HG02610 (cell line): ENCODE data around the gene THAP2.
"Not testable (repeated sequence)": the region's sequence is repeated elsewhere in the genome, so short reads cannot be mapped to it uniquely, and the experiment has no call there.

Source experiments
- ATAC-seq: cut with Tn5 transposase; IDR thresholded peaks from one replicate; pipeline ENCODE4 v1.9.1; 2021; ENCODE audit warnings: mild to moderate bottlenecking, moderate library complexity; ENCODE audit not compliant: unreplicated experiment

THAP2 gene

DNA sequence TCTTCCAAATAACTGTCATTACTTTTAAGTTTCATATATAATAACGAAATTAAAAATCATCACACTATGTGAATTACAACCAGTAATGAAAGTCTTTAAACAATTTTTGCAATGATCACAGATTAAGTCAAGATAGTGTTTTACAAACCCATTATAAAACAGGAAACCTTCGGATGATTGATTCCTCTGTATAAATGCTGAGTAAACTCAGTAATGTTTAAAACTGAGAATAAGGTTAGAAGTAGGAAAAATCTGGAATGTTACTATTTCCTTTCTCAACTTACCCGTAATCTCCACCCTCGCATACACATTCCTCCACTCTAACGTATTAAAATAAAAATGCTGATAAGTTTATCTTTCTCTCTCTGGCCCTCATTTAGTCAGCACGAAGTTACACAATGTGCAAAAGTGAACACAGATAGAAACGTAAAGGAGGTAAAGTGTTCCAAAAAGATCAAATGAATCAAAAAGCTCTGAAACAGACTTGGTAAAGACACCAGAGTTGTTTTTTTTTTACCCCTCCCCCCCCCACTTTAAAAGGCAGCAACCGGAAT is 2.0 kb upstream of the THAP2 start:
- no peak for ATAC-seq

DNA sequence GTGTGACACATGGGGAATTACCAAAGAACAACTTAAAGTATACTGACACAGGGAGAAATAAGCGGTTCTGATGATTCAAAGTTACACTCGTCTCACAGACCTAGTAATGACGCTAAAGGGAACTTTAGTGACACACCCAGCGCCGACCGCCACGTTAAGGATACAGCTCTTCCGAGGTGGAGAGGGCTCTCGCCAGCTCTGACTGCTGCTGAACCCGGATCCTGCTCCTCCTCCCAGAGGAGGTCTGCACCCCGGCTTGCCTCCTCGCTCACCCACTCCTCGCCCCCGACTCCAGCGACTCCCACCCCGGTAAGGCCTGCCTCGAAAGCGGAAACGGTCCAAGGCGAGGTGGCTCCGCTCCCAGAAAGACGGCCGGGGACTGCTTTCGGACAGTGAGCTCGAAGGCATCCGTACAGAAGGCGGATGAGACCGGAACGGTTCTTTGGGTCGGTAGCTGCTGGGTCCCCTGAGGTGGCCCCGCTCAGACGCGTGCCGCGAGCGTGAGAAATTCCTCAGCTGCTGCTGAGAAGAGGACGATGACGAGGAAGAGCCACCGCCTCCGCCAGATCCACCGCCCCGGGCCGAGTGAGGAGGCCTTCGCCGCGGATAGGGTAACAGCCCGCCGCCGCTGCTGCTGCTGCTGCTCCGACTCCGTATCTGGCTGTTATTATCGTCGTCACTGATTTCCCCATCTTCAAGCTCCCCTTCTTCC is 1.1 kb upstream of the THAP2 start:
- ATAC-seq: peak; percentile 41

DNA sequence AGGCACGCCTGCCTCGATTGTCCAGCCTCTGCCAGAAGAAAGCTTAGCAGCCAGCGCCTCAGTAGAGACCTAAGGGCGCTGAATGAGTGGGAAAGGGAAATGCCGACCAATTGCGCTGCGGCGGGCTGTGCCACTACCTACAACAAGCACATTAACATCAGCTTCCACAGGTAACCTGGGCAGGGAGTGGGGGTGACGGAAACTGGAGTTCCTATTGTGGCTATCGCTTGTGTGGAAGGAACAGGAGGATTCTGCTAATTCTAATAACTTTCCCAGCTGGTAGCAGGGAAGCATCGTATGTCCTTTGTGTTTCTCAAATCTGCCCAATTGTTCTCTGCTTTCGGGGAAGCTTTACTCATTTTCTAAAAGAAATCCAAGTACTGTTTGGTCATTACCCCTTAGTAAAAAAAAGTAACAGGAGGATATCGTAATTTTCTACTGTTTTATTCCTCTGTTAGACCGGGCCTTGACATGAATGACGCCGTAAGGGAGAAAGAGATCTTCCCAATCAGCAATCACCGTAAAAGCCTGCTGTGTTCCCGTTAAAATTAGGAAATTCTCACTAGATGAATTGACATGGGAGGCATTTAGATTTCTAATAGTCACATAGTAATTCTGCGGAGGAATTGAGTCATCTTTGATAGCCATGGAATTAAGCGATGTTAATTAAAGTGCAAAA is 449 bp downstream of the THAP2 start:
- ATAC-seq: peak; percentile 15

DNA sequence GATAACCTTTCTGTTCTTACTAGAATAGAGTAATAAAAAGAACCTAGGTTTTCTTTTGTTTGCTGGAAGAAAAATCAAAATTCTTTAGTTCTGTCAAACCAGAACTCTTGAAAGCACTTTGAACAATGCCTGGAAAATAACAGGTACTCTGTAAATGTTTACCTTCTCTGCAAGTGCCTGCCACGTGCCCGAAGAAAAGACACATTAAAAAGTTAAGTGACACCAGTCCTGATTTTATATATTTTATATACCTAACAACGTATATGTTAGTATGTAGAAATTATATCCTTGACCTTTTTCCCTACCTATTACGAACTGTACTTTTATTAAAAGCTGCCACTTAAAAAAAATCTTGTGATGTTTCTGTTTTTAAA is 976 bp downstream of the THAP2 start:
- ATAC-seq: no peak

DNA sequence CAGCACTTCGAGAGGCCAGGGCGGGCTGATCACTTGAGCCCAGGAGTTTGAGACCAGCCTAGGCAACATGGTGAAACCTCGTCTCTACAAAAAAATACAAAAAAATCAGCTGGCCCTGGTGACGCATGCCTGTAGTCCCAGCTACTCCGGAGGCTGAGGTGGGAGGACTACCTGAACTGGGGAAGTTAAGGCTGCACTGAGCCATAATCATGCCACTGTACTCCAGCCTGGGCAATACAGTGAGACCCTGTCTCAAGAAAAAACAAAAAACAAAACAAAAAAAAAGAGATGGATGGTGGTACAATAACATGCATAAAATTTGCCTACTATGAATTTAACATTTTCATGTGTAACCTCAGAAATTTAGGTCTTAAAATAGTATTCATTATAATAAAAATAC is 2.2 kb downstream of the THAP2 start:
- ATAC-seq: no peak

DNA sequence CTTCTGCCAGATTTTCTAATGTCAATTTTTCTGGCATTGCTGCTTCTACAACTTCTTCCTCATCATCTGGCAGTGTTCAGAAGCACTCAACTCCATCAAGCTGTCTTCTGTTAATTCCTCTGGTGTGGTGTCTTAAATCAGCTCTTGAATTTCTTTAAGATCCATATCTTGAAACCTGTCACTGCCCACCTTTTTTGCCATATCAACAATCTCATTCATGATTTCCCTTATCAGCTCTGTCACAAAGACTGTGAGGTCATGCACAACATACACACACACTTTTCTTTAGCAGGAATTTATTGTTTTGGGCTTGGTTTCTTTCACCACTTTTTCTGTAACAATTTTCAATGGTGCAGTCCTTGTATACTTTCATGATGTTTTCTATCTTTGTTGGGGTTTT is 7.2 kb downstream of the THAP2 start:
- no peak for ATAC-seq

DNA sequence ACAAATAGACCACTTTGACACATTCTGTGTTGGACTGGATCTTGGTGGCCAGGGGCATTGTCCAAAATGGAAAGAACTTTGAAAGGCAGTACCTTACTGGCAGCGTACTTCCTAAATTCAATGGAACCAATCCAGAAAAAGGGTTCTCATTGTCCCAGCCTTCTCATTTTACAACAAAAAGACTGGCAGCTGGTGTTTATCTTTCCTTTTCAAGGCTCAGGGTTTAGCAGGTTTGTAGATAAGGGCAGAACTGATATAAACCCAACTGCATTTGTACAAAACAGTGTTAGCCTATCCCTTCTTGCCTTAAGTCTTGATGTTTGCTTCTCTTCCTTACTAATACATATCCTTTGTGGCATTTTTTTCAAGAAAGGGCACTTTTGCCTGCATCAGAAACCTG is 7.7 kb downstream of the THAP2 start:
- ATAC-seq: no peak

DNA sequence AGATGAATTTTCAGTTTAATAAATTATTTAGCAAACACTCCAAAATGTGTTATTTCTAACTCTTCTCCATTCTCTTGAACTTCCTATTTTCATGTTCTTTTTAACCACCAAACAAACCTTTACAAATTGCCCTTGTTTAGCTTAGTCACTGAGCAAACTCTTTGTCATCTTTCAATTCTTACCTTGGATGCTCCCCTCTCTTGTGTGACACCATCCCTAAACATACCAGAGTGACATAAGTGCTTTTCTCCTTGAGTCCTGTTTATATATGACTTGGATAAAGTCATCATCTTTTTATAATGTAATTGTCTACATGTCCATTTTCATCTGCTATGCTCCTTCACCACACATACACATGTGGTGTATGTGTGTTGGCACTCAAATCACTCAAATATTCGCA is 18.4 kb downstream of the THAP2 start:
- ATAC-seq: no peak

DNA sequence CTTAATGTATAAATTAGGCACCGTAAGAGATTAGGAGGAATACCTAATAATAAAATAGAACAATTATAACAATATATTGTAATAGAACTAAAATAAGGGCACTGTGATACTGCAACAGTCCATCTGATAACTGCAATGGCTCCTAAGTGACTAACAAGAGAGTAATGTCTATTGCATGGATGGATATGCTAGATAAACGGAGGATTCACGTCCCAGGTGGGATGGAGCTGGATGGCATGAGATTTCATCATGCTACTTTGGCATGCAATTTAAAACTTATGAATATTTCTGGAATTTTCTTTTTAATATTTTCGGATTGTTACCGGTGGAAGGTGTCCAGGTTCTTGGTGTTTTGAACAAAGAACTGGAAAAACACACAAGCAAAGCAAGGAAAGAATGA is 19.5 kb downstream of the THAP2 start:
- no peak for ATAC-seq

DNA sequence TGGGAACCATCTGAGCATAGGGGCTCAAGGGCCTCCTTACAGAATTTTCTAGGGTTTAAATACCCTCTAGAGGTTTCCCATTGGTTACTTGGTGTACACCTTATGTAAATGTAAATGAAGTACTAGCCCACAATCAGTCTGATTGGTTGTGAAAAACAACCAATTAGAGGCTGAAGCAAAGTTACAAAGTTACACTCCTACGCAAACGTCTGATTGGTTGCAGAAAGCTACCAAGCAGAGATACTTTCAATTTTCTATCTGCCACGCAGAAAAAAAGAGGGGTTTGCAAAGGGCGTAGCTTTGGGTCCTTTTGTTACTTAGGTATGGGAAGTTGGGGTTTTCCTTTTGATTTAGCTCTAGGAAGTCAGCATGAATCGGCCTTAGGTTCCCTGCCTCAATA is 20.0 kb downstream of the THAP2 start:
- no peak for ATAC-seq

DNA sequence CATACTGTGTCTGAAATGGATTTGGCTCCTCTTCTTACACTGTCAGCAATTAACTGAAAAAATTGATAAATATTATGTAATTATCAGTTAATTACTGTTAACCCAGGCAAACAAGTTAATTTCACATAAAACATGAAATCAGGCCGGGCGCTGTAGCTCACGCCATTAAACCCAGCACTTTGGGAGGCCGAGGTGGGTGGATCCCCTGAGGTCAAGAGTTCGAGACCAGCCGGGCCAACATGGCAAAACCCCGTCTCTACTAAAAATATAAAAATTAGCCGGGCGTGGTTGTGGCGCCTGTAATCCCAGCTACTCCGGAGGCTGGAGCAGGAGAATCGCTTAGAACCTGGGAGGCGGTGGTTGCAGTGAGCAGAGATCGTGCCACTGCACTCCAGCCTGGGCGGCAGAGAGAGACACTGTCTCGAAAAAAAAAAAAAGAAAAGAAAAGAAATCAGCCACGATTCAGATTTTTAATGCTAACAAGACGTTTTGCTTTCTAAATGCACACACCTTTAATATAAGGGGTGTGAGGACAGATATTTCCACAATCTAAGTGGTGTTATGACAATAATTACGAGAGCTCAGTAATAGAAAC is 21.3 kb downstream of the THAP2 start:
- no peak for ATAC-seq

DNA sequence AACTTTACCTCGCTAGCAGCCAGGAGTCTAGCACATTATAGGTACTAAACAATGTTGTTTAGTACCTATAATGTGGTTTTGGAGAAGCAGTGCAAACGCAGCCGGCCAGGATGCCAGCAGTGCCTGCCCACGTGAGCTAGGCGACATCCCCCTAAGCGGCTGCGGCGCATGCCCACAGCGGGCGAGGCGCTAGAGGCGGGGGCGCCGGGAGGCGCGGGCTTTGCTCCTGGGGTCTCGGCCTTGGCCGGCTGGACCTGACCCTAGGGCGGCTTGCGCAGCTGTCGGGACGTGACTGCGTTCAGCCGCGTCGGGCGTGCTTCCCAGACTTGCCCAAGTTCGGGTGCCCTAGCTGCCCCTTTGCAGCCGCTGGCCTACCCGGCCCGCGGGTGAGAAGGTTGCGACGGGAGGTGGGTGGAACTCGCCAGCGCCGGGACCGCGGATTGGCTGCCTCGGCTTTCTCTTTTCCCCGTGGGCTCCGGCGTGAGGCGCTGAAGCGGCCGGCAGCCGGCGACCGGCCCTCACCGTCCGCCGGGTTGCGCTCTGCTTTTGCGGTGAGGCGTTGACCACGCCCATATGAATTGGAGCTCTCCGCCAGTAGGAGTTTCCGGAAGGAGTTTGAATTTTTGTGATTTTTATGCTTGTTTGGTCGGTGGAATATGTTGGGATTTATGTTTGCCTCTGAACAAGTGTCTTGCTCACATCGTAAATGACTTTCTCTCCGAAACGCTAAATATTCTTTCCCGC is 22.0 kb downstream of the THAP2 start, which contains the start of gene TMEM19:
TMEM19 (plus strand) TSS at position 169 of the 744 bp plus-strand sequence. CDS start 599 bp downstream, outside the sequence.
- peak; percentile 86 for ATAC-seq

DNA sequence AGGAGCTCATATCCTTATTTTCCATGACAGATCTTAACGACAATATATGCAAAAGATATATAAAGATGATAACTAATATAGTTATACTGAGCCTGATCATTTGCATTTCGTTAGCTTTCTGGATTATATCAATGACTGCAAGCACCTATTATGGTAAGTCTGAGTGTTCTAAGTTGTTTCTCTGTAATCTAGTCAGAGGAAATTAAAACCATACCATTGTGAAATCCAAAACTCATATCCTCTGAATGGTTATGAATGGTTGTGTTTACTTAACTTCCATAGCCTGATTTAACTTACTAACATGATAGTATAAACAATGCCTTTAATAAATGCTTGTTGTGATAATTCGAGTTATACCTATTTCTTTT is 22.5 kb downstream of the THAP2 start:
- no peak for ATAC-seq

DNA sequence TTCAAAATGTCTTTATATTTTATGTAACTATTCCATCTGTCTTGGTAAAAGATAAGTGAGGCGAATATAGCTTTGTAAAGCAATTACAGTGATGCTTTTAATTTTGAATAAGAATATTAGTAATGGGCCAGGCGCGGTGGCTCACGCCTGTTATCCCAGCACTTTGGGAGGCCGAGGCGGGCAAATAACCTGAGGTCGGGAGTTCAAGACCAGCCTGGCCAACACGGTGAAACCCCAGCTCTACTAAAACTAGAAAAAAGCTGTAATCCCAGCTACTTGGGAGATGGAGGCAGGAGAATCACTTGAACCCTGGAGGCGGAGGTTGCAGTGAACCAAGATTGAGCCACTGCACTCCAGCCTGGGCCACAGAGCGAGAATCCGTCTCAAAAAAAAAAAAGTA is 23.1 kb downstream of the THAP2 start:
- ATAC-seq: not testable (repeated sequence)

DNA sequence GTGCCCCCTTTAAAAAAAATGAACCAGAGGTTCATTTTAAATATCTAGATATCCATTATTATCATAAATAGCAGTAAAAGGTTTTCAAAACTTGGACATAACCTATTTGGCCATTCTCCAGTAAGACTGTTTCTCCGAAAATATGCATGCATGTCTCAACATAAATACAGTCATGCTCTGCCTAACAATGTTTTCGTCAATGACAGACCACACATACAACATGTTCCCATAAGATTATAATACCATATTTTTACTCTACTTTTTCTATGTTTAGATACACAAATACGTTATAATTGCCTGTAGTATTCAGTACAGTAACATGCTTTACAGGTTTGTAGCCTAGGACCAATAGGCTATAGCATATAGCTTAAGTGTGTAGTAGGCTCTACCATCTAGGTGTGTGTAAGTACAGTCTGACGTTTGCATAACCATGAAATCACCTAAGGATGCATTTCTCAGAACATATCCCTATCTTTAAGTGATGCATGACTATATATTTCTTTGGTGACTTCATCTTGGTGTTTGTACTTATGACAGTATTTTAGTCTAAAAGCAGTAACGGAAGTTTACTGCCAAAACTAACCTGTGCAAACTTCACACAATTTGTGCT is 25.0 kb downstream of the THAP2 start:
- no peak for ATAC-seq

DNA sequence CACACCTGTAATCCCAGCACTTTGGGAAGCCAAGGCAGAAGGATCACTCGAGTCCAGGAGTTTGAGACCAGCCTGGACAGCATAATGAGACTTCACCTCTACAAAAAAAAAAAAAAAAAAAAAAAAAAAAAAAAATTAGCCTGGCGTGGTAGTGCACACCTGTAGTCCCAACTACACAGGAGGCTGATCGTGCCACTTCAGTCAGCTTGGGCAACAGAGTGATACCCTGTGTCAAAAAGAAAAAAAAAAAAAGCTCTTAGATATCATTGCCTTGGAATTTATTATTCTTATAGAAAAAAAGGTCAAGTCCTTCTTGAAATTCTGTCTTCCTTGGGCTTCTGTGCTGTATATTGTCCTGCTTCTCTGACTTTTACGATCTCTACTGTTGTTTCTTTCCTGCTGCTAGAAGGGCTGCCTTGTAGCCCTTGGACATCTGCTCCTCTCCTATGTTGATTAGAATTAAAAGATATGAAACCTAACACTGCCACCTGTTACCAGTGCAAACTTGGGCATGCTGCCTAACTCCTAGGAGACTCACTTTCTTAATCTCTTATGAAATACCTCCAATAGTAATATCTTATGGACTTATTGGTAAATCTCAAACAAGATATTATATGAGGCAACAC is 27.5 kb downstream of the THAP2 start:
- ATAC-seq: no peak

DNA sequence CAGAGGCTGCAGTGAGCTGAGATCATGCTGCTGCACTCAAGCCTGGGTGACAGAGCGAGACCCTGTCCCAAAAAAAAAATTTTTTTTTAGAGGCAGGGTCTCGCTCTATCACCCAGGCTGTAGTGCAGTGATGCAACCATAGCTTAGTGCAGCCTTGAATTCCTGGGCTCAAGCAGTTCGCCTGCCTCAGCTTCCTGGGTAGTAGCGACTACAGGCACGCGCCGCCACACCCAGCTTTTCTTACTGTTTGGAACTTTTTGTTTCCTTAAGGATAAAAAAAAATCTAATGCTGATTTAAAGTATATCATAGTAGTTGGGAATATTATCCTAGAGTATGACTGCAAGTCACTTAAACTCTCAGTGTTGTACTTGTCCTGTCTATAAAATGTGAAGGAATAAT is 29.0 kb downstream of the THAP2 start:
- no peak for ATAC-seq

DNA sequence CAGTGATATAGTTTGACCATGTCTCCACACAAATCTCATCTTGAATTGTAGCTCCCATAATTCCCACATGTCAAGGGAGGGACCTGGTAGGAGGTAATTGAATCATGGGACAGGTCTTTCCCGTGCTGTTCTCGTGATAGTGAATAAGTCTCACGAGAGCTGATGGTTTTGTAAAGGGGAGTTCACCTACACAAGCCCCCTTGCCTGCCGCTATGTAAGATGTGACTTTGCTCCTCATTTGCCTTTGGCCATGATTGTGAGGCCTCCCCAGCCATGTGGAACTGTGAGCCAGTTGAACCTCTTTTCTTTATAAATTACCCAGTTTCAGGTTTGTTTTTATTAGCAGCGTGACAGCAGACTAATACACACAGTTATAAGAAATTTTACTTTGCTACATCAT is 29.6 kb downstream of the THAP2 start:
- peak; percentile 16 for ATAC-seq

DNA sequence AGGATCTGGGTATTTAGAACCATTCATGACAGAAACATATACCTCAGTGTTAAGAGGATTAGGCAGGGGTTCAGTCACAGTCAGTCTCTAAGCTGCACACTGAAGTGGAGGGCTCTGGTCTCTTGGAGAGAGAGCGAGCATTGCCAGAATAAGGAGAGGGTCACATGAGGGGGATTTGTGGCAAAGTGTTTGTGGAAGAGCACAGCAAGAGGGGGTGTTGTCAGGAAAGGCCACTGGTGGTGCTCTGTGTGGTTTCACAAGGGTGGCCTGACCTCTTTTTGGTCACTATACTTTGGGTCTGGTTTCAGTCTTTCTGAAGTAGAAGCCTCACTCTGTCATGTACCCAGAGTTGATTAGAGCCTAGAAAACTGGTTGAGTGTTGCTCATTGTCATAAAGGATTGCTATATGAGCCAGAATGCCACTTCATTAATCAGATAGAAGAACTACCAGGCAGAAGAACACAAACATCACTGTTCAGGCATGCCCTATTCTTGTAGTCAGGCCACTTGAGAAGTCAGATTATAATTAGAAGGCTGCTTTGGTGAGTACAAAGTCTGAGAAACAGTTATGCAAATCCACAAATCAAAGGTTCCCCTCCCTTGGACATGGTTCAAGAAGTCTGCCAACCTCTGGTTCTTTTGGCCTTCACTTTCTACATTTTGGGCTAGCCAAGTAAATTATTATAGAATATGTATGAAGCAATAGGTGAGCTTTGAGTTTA is 30.2 kb downstream of the THAP2 start:
- peak; percentile 85 for ATAC-seq

DNA sequence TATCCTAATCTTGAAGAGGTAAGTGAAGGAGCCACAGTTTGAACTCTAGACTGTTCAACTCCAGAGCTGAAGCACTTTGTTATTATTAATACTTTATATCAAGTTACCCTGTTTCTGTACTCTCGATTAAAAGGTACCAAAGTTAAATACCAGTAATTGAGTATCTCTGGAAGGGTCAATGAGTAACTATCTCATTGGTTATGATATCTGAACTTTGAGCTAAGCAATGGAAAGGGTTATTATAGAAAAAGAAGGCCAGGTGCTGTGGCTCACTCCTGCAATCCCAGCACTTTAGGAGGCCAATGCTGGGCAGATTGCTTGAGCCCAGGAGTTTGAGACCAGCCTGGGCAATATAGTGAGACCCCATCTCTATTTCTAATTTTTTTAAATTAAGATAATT is 31.7 kb downstream of the THAP2 start:
- ATAC-seq: no peak
